ENCODE results near the gene ETFA. TPM values are rescaled to one million over a fixed set of nuclear protein-coding genes. Genes with fewer than 3 reads are reported as not detected.

ETFA gene
- total RNA-seq, 2 experiments from 2014 or later, result 84.8 to 146 TPM

DNA sequence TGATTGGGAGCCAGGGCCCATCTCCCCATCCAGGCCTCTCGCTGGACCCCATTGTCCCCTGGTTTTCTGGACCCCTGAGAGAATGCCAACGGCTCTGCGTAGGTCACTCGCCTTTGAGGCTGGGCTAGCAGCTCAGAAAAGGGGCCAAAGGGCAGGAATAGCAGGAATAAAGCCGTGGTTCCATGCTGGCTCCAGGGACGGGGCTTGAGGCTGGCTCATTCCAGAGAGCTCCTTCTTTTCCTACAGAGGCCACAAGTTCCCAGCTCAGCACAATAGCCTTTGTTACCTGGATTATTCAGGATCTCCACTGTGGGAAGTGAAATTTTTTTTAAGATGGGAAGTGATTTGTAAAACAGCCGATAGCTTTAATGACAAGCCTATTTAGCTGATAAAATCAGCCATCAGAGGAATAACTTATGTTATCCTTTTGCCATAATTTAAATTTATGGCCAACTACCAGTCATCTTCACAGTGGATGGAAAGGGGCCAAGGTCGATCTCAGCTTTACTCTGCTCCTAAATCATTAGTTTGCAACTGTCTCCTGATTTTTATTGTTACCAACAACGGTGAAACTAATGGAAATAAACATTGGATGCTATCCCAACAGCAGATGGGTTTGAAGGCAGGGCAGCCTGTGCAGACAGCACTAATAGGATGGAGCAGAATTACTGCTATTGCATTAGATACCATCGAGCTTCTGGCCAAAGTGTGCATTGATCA, 127.2 kb downstream of the ETFA start:
- no TSS peak for BruUV-seq (replicated peaks)

DNA sequence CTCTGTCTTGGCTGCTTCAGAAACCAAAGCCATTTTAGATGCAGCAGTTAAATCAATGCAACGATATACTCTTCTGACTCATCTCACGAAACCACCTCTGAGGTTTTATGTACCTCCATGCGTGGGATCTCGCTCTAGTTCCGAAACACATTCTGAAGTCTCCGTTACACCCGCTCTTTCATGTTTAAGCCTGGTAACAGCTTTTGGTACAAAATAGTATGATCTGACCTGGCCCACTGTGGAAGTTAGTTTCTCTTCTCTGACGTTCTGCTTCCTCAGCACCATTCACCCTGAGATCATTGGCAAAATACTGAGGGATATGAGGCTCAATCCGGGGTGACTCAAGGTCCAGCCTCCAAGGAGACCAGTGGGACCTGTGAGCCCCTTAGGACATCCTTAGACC, 129.6 kb downstream of the ETFA start:
- intact Hi-C loops (cut with micrococcal nuclease; ENCODE audit: unreplicated experiment), result no loop called here
- Histone ChIP-seq H3K4me2 (ENCODE audit: low read length) (no peak overlapping the region), H4K20me1 (ENCODE audit: insufficient read depth, low read length) (no peaks in the 10 kb centered on the region), H3K36me3 (ENCODE audit: insufficient read depth, low read length) (no peaks in the 10 kb centered on the region), H3K9me3 (ENCODE audit: low read length) (no peaks in the 10 kb centered on the region), H2AFZ (ENCODE audit: low read length) (no peak overlapping the region), H3K4me1 (ENCODE audit: insufficient read depth, low read length, poor library complexity, severe bottlenecking) (no peaks in the 10 kb centered on the region), H3K79me2 (ENCODE audit: insufficient read depth, low read depth, low read length) (no peaks in the 10 kb centered on the region), H3K4me3 (ENCODE audit: low read depth, low read length, poor library complexity, severe bottlenecking) (no peak overlapping the region), H3K9me2 (ENCODE audit: insufficient read depth, low read length) (no peaks in the 10 kb centered on the region), H3K27ac (ENCODE audit: low read depth, low read length, poor library complexity, severe bottlenecking) (no peak overlapping the region)
- CTCF ChIA-PET (ENCODE audit: unreplicated experiment), result no interaction called here
- no TSS peak for BruUV-seq (replicated peaks)
- DNase-seq (ENCODE audit: low spot score), result no peak
- TF ChIP-seq, protein P1, sequence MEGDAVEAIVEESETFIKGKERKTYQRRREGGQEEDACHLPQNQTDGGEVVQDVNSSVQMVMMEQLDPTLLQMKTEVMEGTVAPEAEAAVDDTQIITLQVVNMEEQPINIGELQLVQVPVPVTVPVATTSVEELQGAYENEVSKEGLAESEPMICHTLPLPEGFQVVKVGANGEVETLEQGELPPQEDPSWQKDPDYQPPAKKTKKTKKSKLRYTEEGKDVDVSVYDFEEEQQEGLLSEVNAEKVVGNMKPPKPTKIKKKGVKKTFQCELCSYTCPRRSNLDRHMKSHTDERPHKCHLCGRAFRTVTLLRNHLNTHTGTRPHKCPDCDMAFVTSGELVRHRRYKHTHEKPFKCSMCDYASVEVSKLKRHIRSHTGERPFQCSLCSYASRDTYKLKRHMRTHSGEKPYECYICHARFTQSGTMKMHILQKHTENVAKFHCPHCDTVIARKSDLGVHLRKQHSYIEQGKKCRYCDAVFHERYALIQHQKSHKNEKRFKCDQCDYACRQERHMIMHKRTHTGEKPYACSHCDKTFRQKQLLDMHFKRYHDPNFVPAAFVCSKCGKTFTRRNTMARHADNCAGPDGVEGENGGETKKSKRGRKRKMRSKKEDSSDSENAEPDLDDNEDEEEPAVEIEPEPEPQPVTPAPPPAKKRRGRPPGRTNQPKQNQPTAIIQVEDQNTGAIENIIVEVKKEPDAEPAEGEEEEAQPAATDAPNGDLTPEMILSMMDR (conservative IDR thresholded peaks at IDR 0.05; ENCODE audit: low read length), result no peak
- no peak for TF ChIP-seq EZH2phosphoT487 (IDR thresholded peaks at IDR 0.05; ENCODE audit: borderline replicate concordance, low read depth, low read length)
- POLR2A ChIA-PET, result no interaction called here

More for the DNA sequence above, 127.2 kb downstream of the ETFA start:
- Histone ChIP-seq H3K4me2 (ENCODE audit: low read length) (no peak overlapping the region), H3K36me3 (ENCODE audit: insufficient read depth, low read length) (no peaks in the 10 kb centered on the region), H3K9me3 (ENCODE audit: low read length) (no peaks in the 10 kb centered on the region), H4K20me1 (ENCODE audit: insufficient read depth, low read length) (no peaks in the 10 kb centered on the region; the same call in 1 of the 2 replicates), H2AFZ (ENCODE audit: low read length) (no peak overlapping the region), H3K9me2 (ENCODE audit: insufficient read depth, low read length) (no peaks in the 10 kb centered on the region), H3K79me2 (ENCODE audit: insufficient read depth, low read depth, low read length) (no peaks in the 10 kb centered on the region), H3K27ac (ENCODE audit: low read depth, low read length, poor library complexity, severe bottlenecking) (no peak overlapping the region), H3K4me1 (ENCODE audit: insufficient read depth, low read length, poor library complexity, severe bottlenecking) (no peaks in the 10 kb centered on the region), H3K4me3 (ENCODE audit: low read depth, low read length, poor library complexity, severe bottlenecking) (no peak overlapping the region)
- no peak for TF ChIP-seq EZH2phosphoT487 (IDR thresholded peaks at IDR 0.05; ENCODE audit: borderline replicate concordance, low read depth, low read length)
- TF ChIP-seq, protein P1 (conservative IDR thresholded peaks at IDR 0.05; ENCODE audit: low read length), result no peak
- CTCF ChIA-PET (ENCODE audit: unreplicated experiment), result no interaction called here
- intact Hi-C loops (cut with micrococcal nuclease; ENCODE audit: unreplicated experiment), result no loop called here
- POLR2A ChIA-PET, result no interaction called here
- DNase-seq (ENCODE audit: low spot score), result no peak

DNA sequence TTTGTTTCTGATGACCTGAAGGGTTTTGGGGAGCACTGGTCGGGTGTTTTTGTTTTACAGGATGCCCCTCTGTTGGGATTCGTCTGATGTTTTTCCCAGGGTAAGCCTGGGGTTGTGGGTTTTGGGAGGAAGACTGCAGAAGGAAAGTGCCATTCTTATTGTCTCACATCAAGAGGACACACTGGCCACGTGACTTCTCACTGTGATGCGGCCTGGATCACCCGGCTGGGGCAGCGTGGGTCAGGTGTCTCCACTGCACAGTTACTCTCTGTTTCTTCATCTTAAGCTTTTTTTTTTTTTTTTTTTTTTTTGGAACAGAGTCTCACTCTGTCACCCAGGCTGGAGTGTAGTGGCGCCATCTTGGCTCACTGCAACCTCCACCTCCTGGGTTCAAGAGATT, 130.9 kb downstream of the ETFA start:
- CTCF ChIA-PET (ENCODE audit: unreplicated experiment), result no interaction called here

More for the DNA sequence above, 130.9 kb downstream of the ETFA start:
- Histone ChIP-seq H3K36me3 (ENCODE audit: insufficient read depth, low read length) (no peaks in the 10 kb centered on the region), H3K4me3 (ENCODE audit: low read depth, low read length, poor library complexity, severe bottlenecking) (no peak overlapping the region), H2AFZ (ENCODE audit: low read length) (no peak overlapping the region), H3K79me2 (ENCODE audit: insufficient read depth, low read depth, low read length) (no peaks in the 10 kb centered on the region), H3K4me2 (ENCODE audit: low read length) (no peak overlapping the region), H3K9me3 (ENCODE audit: low read length) (no peaks in the 10 kb centered on the region), H3K4me1 (ENCODE audit: insufficient read depth, low read length, poor library complexity, severe bottlenecking) (no peaks in the 10 kb centered on the region), H3K9me2 (ENCODE audit: insufficient read depth, low read length) (no peaks in the 10 kb centered on the region), H4K20me1 (ENCODE audit: insufficient read depth, low read length) (no peaks in the 10 kb centered on the region), H3K27ac (ENCODE audit: low read depth, low read length, poor library complexity, severe bottlenecking) (no peak overlapping the region)
- no peak for DNase-seq (ENCODE audit: low spot score)
- intact Hi-C loops (cut with micrococcal nuclease; ENCODE audit: unreplicated experiment), result no loop called here
- TF ChIP-seq EZH2phosphoT487 (IDR thresholded peaks at IDR 0.05; ENCODE audit: borderline replicate concordance, low read depth, low read length), result no peak
- TF ChIP-seq, protein P1 (conservative IDR thresholded peaks at IDR 0.05; ENCODE audit: low read length), result no peak
- POLR2A ChIA-PET, result no interaction called here
- no TSS peak for BruUV-seq (replicated peaks)

Measured in OCI-LY7 (cell line).